Measurements from ENCODE around the gene PLEKHA7.

The PLEKHA7 gene

GRCh38 chr11:16763746-16764145, 250.5 kb downstream of the PLEKHA7 start:
- no peak for DNase-seq

GRCh38 chr11:16759857-16760508, 254.2 kb downstream of the PLEKHA7 start:
- no peak for DNase-seq

GRCh38 chr11:16758382-16759024, 255.7 kb downstream of the PLEKHA7 start:
- DNase-seq = no peak

GRCh38 chr11:16750417-16750816, 263.8 kb downstream of the PLEKHA7 start:
- no peak for DNase-seq

GRCh38 chr11:16749666-16750065, 264.5 kb downstream of the PLEKHA7 start:
- DNase-seq = no peak

- no peak for DNase-seq
Measured at GRCh38 chr11:16749092-16749491, 265.1 kb downstream of the PLEKHA7 start.

- no peak for DNase-seq
Measured at GRCh38 chr11:16745950-16746605, 268.1 kb downstream of the PLEKHA7 start.

- DNase-seq = no peak
Measured at GRCh38 chr11:16744128-16744725, 270.0 kb downstream of the PLEKHA7 start.

GRCh38 chr11:16743478-16743877, 270.7 kb downstream of the PLEKHA7 start:
- no peak for DNase-seq

GRCh38 chr11:16741473-16741872, 272.7 kb downstream of the PLEKHA7 start:
- DNase-seq = no peak

GRCh38 chr11:16738947-16739815, 275.0 kb downstream of the PLEKHA7 start:
- no peak for DNase-seq

GRCh38 chr11:16738193-16738946, 275.8 kb downstream of the PLEKHA7 start, which contains the start of gene C11orf58:
TSS of gene C11orf58 (plus strand) at chr11:16738647. CDS start at chr11:16738779, 132 bp downstream.
- DNase-seq = peak; percentile 82

- no peak for DNase-seq
Measured at GRCh38 chr11:16737818-16738192, 276.4 kb downstream of the PLEKHA7 start.
